HEK293 (cell line): ENCODE measurements around the gene BOC.

Experiments
- BCL11A ChIP-seq: fragments of 450-650 bp; formaldehyde crosslinking; IDR thresholded peaks from 2 replicates; pipeline ENCODE4 v1.5.1; 2016; ENCODE audit warnings: low read depth, missing biosample characterization, missing genetic modification characterization
- CTCF ChIP-seq: fragments of 450-650 bp; formaldehyde crosslinking; IDR thresholded peaks from 2 replicates; pipeline ENCODE4 v1.5.1; 2016; ENCODE audit warnings: missing biosample characterization, missing genetic modification characterization
- GLIS1 ChIP-seq: fragments of 450-650 bp; formaldehyde crosslinking; IDR thresholded peaks from 2 replicates; pipeline ENCODE4 v1.5.1; 2016; ENCODE audit warnings: missing biosample characterization, missing genetic modification characterization
- KLF9 ChIP-seq: fragments of 450-650 bp; formaldehyde crosslinking; IDR thresholded peaks from 2 replicates; pipeline ENCODE4 v1.5.1; 2016; ENCODE audit warnings: missing biosample characterization, missing genetic modification characterization, low read depth
- PATZ1 ChIP-seq: fragments of 450-650 bp; formaldehyde crosslinking; IDR thresholded peaks from 2 replicates; pipeline ENCODE4 v1.5.1; 2016; ENCODE audit warnings: missing biosample characterization, missing genetic modification characterization
- ZNF585B ChIP-seq: fragments of 450-650 bp; formaldehyde crosslinking; IDR thresholded peaks from 2 replicates; pipeline ENCODE4 v1.5.1; 2016; ENCODE audit warnings: missing biosample characterization, missing genetic modification characterization
- ZNF785 ChIP-seq: fragments of 450-650 bp; formaldehyde crosslinking; IDR thresholded peaks from 2 replicates; pipeline ENCODE4 v1.5.1; 2016; ENCODE audit warnings: missing biosample characterization, missing genetic modification characterization
- ZNF791 ChIP-seq: fragments of 450-650 bp; formaldehyde crosslinking; IDR thresholded peaks from 2 replicates; pipeline ENCODE4 v1.5.1; 2016; ENCODE audit warnings: missing biosample characterization, missing genetic modification characterization
- TF ChIP-seq, protein P1 (sequence below): fragments of 450-650 bp; formaldehyde crosslinking; IDR thresholded peaks from 2 replicates; pipeline ENCODE4 v1.5.1; 2016; ENCODE audit warnings: missing biosample characterization, missing genetic modification characterization
- TF ChIP-seq, protein P2 (sequence below): fragments of 450-650 bp; formaldehyde crosslinking; IDR thresholded peaks from 2 replicates; pipeline ENCODE4 v1.5.1; 2017; ENCODE audit warnings: missing biosample characterization, missing genetic modification characterization
- TF ChIP-seq, protein P3 (sequence below): fragments of 450-650 bp; formaldehyde crosslinking; IDR thresholded peaks from 2 replicates; pipeline ENCODE4 v1.5.1; 2016; ENCODE audit warnings: missing biosample characterization, missing genetic modification characterization

- TF ChIP-seq, protein P1, sequence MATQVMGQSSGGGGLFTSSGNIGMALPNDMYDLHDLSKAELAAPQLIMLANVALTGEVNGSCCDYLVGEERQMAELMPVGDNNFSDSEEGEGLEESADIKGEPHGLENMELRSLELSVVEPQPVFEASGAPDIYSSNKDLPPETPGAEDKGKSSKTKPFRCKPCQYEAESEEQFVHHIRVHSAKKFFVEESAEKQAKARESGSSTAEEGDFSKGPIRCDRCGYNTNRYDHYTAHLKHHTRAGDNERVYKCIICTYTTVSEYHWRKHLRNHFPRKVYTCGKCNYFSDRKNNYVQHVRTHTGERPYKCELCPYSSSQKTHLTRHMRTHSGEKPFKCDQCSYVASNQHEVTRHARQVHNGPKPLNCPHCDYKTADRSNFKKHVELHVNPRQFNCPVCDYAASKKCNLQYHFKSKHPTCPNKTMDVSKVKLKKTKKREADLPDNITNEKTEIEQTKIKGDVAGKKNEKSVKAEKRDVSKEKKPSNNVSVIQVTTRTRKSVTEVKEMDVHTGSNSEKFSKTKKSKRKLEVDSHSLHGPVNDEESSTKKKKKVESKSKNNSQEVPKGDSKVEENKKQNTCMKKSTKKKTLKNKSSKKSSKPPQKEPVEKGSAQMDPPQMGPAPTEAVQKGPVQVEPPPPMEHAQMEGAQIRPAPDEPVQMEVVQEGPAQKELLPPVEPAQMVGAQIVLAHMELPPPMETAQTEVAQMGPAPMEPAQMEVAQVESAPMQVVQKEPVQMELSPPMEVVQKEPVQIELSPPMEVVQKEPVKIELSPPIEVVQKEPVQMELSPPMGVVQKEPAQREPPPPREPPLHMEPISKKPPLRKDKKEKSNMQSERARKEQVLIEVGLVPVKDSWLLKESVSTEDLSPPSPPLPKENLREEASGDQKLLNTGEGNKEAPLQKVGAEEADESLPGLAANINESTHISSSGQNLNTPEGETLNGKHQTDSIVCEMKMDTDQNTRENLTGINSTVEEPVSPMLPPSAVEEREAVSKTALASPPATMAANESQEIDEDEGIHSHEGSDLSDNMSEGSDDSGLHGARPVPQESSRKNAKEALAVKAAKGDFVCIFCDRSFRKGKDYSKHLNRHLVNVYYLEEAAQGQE: no peak
- TF ChIP-seq, protein P2, sequence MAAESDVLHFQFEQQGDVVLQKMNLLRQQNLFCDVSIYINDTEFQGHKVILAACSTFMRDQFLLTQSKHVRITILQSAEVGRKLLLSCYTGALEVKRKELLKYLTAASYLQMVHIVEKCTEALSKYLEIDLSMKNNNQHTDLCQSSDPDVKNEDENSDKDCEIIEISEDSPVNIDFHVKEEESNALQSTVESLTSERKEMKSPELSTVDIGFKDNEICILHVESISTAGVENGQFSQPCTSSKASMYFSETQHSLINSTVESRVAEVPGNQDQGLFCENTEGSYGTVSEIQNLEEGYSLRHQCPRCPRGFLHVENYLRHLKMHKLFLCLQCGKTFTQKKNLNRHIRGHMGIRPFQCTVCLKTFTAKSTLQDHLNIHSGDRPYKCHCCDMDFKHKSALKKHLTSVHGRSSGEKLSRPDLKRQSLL (tag by site-specific recombination): no peak
- TF ChIP-seq CTCF (tag by site-specific recombination): no peak
- TF ChIP-seq PATZ1 (tag by site-specific recombination): no peak
- TF ChIP-seq, protein P3, sequence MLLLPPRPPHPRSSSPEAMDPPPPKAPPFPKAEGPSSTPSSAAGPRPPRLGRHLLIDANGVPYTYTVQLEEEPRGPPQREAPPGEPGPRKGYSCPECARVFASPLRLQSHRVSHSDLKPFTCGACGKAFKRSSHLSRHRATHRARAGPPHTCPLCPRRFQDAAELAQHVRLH: no peak
- TF ChIP-seq ZNF585B: no peak
- TF ChIP-seq ZNF791 (tag by site-specific recombination): no peak
- no peak for TF ChIP-seq GLIS1 (tag by site-specific recombination)
- TF ChIP-seq KLF9 (tag by site-specific recombination): no peak
- no peak for TF ChIP-seq ZNF785 (tag by site-specific recombination)
- TF ChIP-seq BCL11A: no peak
Observed at GRCh38 chr3:113283306-113283705, 71.9 kb downstream of the BOC start.
